GM12874 (cell line): ENCODE results near the gene BICRA.

Experiments used
- CTCF ChIP-seq: IDR thresholded peaks from 2 replicates; pipeline ENCODE4 v1.5.1; 2011; ENCODE audit warnings: low read depth, mild to moderate bottlenecking, control low read depth, low read length, moderate library complexity; ENCODE audit not compliant: insufficient read depth

BICRA gene

DNA sequence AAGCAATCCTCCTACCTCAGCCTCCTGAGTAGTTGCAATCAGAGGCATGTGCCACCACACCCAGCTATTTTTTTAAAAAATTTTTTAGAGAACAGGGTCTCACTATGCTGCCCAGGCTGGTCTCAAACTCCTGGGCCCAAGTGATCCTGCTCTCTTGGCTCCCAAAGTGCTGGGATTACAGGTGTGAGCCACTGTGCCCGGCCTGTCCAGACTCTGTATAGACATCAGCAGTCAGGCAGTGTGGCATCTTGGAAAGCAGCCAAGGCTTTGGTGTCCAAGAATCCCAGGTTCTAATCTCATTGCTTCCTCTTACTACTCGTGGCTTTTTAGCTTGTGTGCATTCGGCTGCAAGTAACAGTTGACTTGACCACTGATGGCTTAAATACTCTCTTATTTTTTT lies 43.4 kb downstream of the BICRA start:
- TF ChIP-seq CTCF = no peak

GRCh38 chr19:47653856-47654255 lies 44.9 kb downstream of the BICRA start:
- no peak for TF ChIP-seq CTCF

- TF ChIP-seq CTCF = no peak
Measured at GRCh38 chr19:47657719-47658118, 48.8 kb downstream of the BICRA start.

DNA sequence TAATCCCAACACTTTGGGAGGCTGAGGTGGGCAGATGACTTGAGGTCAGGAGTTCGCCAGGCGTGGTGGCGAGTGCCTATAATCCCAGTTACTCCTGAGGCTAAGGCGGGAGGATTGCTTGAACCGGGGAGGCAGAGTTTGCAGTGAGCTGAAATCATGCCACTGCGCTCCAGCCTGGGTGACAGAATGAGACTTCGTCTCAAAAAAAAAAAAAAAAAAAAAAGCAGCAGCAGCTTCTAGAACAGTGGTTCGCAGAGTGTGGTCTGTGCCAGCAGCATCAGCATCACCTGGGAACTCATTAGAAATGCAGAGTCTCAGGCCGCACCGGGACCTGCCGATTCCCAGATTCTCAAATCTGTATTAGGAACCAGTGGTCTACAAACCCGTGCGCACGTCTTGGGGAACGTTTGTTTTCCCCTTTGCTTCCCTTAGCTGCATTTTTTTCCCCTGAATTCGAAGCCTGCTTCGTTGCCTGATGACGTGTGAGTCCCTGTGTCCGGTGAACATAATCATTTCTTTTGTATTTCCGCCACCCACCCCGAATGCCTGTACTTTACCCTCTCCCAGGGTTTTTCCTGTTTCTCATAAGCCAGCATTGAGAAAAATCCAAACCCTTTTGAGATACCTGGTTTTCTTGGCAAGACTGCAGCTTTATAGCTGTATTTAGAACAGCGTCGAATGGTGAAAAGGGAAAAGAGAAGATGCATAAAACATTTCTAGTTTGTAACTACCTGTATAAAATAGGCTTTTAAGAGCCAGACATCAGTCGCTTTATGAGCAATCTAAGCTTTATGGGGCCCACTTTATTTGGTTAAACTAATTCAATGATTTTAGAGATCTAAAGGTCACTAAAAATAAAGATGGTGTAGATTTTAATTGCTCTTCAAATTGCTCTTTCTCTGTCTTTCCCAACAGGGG lies 49.8 kb downstream of the BICRA start:
- TF ChIP-seq CTCF = no peak

GRCh38 chr19:47660435-47660832 lies 51.5 kb downstream of the BICRA start:
- TF ChIP-seq CTCF = no peak

- TF ChIP-seq CTCF = no peak
Measured at GRCh38 chr19:47661161-47661560, 52.2 kb downstream of the BICRA start.

DNA sequence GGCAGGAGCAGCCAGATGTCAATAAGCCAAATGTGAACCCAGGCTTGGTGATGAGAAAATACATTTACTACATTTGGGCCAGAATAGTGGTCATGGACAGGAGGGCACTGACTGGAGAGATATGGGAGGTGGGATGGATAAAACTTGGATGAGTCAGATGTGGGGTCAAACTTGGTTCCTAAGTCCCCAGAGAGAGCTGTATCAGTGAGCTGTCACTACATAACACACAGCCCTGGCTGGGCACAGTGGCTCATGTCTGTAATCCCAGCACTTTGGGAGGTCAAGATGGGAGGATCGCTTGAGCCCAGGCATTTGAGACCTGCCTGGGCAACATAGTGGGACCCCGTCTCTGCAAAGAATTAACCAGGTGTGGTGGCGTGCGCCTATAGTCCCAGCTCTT lies 52.7 kb downstream of the BICRA start:
- TF ChIP-seq CTCF = no peak
